GM21515 (cell line): ENCODE data around the gene RFTN1.
A peak's percentile ranks its signal among the peaks of the same experiment; 100 is the strongest.
"Not testable (repeated sequence)": the region's sequence is repeated elsewhere in the genome, so short reads cannot be mapped to it uniquely, and the experiment has no call there.

ENCODE experiments used
- ATAC-seq: cut with Tn5 transposase; IDR thresholded peaks from one replicate; pipeline ENCODE4 v1.9.1; 2021; ENCODE audit not compliant: unreplicated experiment

RFTN1 gene

GRCh38 chr3:16313886-16314645 is 199.4 kb downstream of the RFTN1 start:
- no peak for ATAC-seq

- ATAC-seq = peak; percentile 68
Measured at GRCh38 chr3:16311960-16312451, 201.5 kb downstream of the RFTN1 start.

- not testable (repeated sequence) for ATAC-seq
Measured at GRCh38 chr3:16310486-16310885, 203.0 kb downstream of the RFTN1 start.

GRCh38 chr3:16309558-16309957 is 203.9 kb downstream of the RFTN1 start:
- peak; percentile 63 for ATAC-seq

- ATAC-seq = no peak
Measured at GRCh38 chr3:16308727-16309126, 204.8 kb downstream of the RFTN1 start.

- no peak for ATAC-seq
Measured at GRCh38 chr3:16307832-16308531, 205.5 kb downstream of the RFTN1 start.

- no peak for ATAC-seq
Measured at GRCh38 chr3:16305111-16305541, 208.4 kb downstream of the RFTN1 start.

GRCh38 chr3:16304061-16305010 is 209.2 kb downstream of the RFTN1 start:
- no peak for ATAC-seq

GRCh38 chr3:16303037-16303575 is 210.4 kb downstream of the RFTN1 start:
- no peak for ATAC-seq

GRCh38 chr3:16302082-16302631 is 211.3 kb downstream of the RFTN1 start:
- ATAC-seq = no peak

- ATAC-seq = no peak
Measured at GRCh38 chr3:16301507-16301906, 212.0 kb downstream of the RFTN1 start.

GRCh38 chr3:16300881-16301359 is 212.6 kb downstream of the RFTN1 start:
- ATAC-seq = peak; percentile 58

GRCh38 chr3:16300307-16300706 is 213.2 kb downstream of the RFTN1 start:
- no peak for ATAC-seq

GRCh38 chr3:16299746-16300145 is 213.8 kb downstream of the RFTN1 start:
- no peak for ATAC-seq

- ATAC-seq = no peak
Measured at GRCh38 chr3:16298891-16299290, 214.6 kb downstream of the RFTN1 start.

GRCh38 chr3:16297997-16298885 is 215.3 kb downstream of the RFTN1 start:
- no peak for ATAC-seq

GRCh38 chr3:16295298-16295890 is 218.1 kb downstream of the RFTN1 start:
- ATAC-seq = no peak

GRCh38 chr3:16294844-16295243 is 218.7 kb downstream of the RFTN1 start:
- no peak for ATAC-seq

- ATAC-seq = no peak
Measured at GRCh38 chr3:16290827-16291196, 222.7 kb downstream of the RFTN1 start.
